Measurements from ENCODE around the gene MYH4.

MYH4 gene

GRCh38 chr17:10469459-10469858 is at the start of gene MYH4:
TSS of gene MYH4 (minus strand) at chr17:10469559. CDS start at chr17:10466745, 2,814 bp downstream.
- no peak within 1 kb of the TSS for H3K27ac ChIP-seq (ENCODE audit: poor library complexity, severe bottlenecking)
- H3K4me3 ChIP-seq (ENCODE audit: severe bottlenecking) = no peak within 1 kb of the TSS
- no peak for TF ChIP-seq CTCF (IDR thresholded peaks at IDR 0.05; ENCODE audit: poor library complexity, severe bottlenecking)
- no peaks in the 10 kb centered on the region for H3K4me1 ChIP-seq (ENCODE audit: insufficient read depth, poor library complexity, severe bottlenecking)
- no peaks in the 10 kb centered on the region for H3K9me3 ChIP-seq (ENCODE audit: severe bottlenecking)
- ATAC-seq (ENCODE audit: low read depth) (no peak), DNase-seq (ENCODE audit: low spot score) (no peak)
- H3K27me3 ChIP-seq (ENCODE audit: insufficient read depth, poor library complexity, severe bottlenecking) = peaks cover 8% of the 10 kb centered on the region
- no peaks in the 10 kb centered on the region for H3K36me3 ChIP-seq (ENCODE audit: low read depth)

- no peak for TF ChIP-seq CTCF (IDR thresholded peaks at IDR 0.05; ENCODE audit: poor library complexity, severe bottlenecking)
- H3K27ac ChIP-seq (ENCODE audit: poor library complexity, severe bottlenecking) = no peak within 1 kb of the TSS
- H3K36me3 ChIP-seq (ENCODE audit: low read depth) = no peaks in the 10 kb centered on the region
- H3K27me3 ChIP-seq (ENCODE audit: insufficient read depth, poor library complexity, severe bottlenecking) = peaks cover 30% of the 10 kb centered on the region
- no peaks in the 10 kb centered on the region for H3K9me3 ChIP-seq (ENCODE audit: severe bottlenecking)
- H3K4me1 ChIP-seq (ENCODE audit: insufficient read depth, poor library complexity, severe bottlenecking) = no peaks in the 10 kb centered on the region
- DNase-seq (ENCODE audit: low spot score) (no peak), ATAC-seq (ENCODE audit: low read depth) (no peak)
- no peak within 1 kb of the TSS for H3K4me3 ChIP-seq (ENCODE audit: severe bottlenecking)
These were observed 49.1 kb upstream of the MYH4 start, which contains the start of gene MYH1 for GRCh38 chr17:10518271-10519037. TSS of gene MYH1 (minus strand) at chr17:10518542. CDS start at chr17:10516642, 1,900 bp downstream.

GRCh38 chr17:10516638-10517037 is 47.3 kb upstream of the MYH4 start:
- H3K27me3 ChIP-seq (ENCODE audit: insufficient read depth, poor library complexity, severe bottlenecking) = peaks cover 30% of the 10 kb centered on the region
- TF ChIP-seq CTCF (IDR thresholded peaks at IDR 0.05; ENCODE audit: poor library complexity, severe bottlenecking) = no peak
- no peaks in the 10 kb centered on the region for H3K9me3 ChIP-seq (ENCODE audit: severe bottlenecking)
- H3K4me3 ChIP-seq (ENCODE audit: severe bottlenecking) = no peak overlapping the region
- H3K27ac ChIP-seq (ENCODE audit: poor library complexity, severe bottlenecking) = no peak overlapping the region
- H3K36me3 ChIP-seq (ENCODE audit: low read depth) = no peaks in the 10 kb centered on the region
- H3K4me1 ChIP-seq (ENCODE audit: insufficient read depth, poor library complexity, severe bottlenecking) = no peaks in the 10 kb centered on the region
- DNase-seq (ENCODE audit: low spot score) = no peak
- ATAC-seq (ENCODE audit: low read depth) = no peak

GRCh38 chr17:10516065-10516464 is 46.7 kb upstream of the MYH4 start:
- no peak for ATAC-seq (ENCODE audit: low read depth)
- H3K27ac ChIP-seq (ENCODE audit: poor library complexity, severe bottlenecking) = no peak overlapping the region
- no peak for TF ChIP-seq CTCF (IDR thresholded peaks at IDR 0.05; ENCODE audit: poor library complexity, severe bottlenecking)
- H3K36me3 ChIP-seq (ENCODE audit: low read depth) = no peaks in the 10 kb centered on the region
- no peaks in the 10 kb centered on the region for H3K9me3 ChIP-seq (ENCODE audit: severe bottlenecking)
- peaks cover 27% of the 10 kb centered on the region for H3K27me3 ChIP-seq (ENCODE audit: insufficient read depth, poor library complexity, severe bottlenecking)
- no peak overlapping the region for H3K4me3 ChIP-seq (ENCODE audit: severe bottlenecking)
- no peak for DNase-seq (ENCODE audit: low spot score)
- H3K4me1 ChIP-seq (ENCODE audit: insufficient read depth, poor library complexity, severe bottlenecking) = no peaks in the 10 kb centered on the region
